GM12878 (cell line): ENCODE data around the gene GGT6. TPM values are rescaled to one million over a fixed set of nuclear protein-coding genes. Genes with fewer than 3 reads are reported as not detected.

Experiments
- ATAC-seq: fragments of 200-7000 bp; cut with Tn5 transposase; 3 replicates; pipeline ENCODE4 v1.9.1; 2020; ENCODE audit warnings: mild to moderate bottlenecking, moderate library complexity
- BruUV-seq: library from RNA; stranded (reverse); fragments of 400-500 nt; replicated peaks from 2 replicates; lab custom pipeline; 2021; lab: Mats Ljungman, UMichigan
- CTCF ChIA-PET: fragments of 300-600 bp; sonication (Branson Sonifier 250); formaldehyde crosslinking; extraction: SDS; loops from one replicate; lab custom pipeline; 2021; ENCODE audit warnings: inconsistent platforms; lab: Yijun Ruan, JAX
- POLR2A ChIA-PET: fragments of 350-600 bp; formaldehyde crosslinking; extraction: SDS; loops from one replicate; lab custom pipeline; 2021; ENCODE audit warnings: inconsistent platforms; lab: Charles Lee
- RAD21 ChIA-PET: fragments of 300-600 bp; sonication (Branson Sonifier 250); formaldehyde crosslinking; loops from one replicate; lab custom pipeline; 2023; ENCODE audit warnings: antibody characterized with exemption; ENCODE audit not compliant: unreplicated experiment; lab: Charles Lee
- SMC1A ChIA-PET: fragments of 300-600 bp; sonication (Branson Sonifier 250); formaldehyde crosslinking; loops from one replicate; lab custom pipeline; 2023; ENCODE audit not compliant: unreplicated experiment, uncharacterized antibody; lab: Charles Lee
- DNase-seq: peaks from one replicate; pipeline ENCODE4 v3.0.0-alpha.2; 2011; ENCODE audit warnings: low read depth, low spot score
- FAIRE-seq: peaks from 3 replicates; lab custom pipeline; 2011; peaks lifted over from hg19 to GRCh38; lab: Jason Lieb, UNC
- H2AFZ ChIP-seq: 2 replicates; pipeline ENCODE4 v1.6.0; 2011; ENCODE audit warnings: low read depth, low read length, control low read depth; ENCODE audit not compliant: control insufficient read depth
- H3K27ac ChIP-seq: 2 replicates; pipeline ENCODE4 v1.5.1; 2011; ENCODE audit warnings: control low read depth; ENCODE audit not compliant: control insufficient read depth, insufficient read depth
- H3K27me3 ChIP-seq, 2 experiments: replicated peaks in 1 of 2; 2 replicates each; pipeline versions ENCODE4 v1.6.0 to v1.6.1; 2011; ENCODE audit warnings: low read length in 1 of 2; ENCODE audit not compliant: control insufficient read depth in 2 of 2, insufficient read depth in 2 of 2
- H3K36me3 ChIP-seq, 2 experiments: 2 replicates each; pipeline ENCODE4 v1.5.1; 2011; ENCODE audit warnings: low read length in 1 of 2; ENCODE audit not compliant: control insufficient read depth in 2 of 2, insufficient read depth in 2 of 2
- H3K4me1 ChIP-seq: 2 replicates; pipeline ENCODE4 v1.6.1; 2011; ENCODE audit warnings: mild to moderate bottlenecking, low read length, moderate library complexity, mixed read lengths; ENCODE audit not compliant: control insufficient read depth, insufficient read depth
- H3K4me2 ChIP-seq: 2 replicates; pipeline ENCODE4 v1.6.0; 2011; ENCODE audit warnings: control low read depth; ENCODE audit not compliant: control insufficient read depth, insufficient read depth
- H3K4me3 ChIP-seq: fragments of 200-600 bp; sonication (generic); 2 replicates; pipeline ENCODE4 v1.5.1; 2016
- H3K79me2 ChIP-seq: 2 replicates; pipeline ENCODE4 v1.6.0; 2011; ENCODE audit warnings: low read length; ENCODE audit not compliant: control insufficient read depth, insufficient read depth
- H3K9ac ChIP-seq: 2 replicates; pipeline ENCODE4 v1.8.0; 2011; ENCODE audit warnings: low read length, control low read depth, mixed read lengths; ENCODE audit not compliant: control insufficient read depth, insufficient read depth
- H3K9me3 ChIP-seq: replicated peaks from 3 replicates; pipeline ENCODE4 v1.5.1; 2011; ENCODE audit warnings: mild to moderate bottlenecking, low read length; ENCODE audit not compliant: control insufficient read depth, insufficient read depth
- H4K20me1 ChIP-seq: 2 replicates; pipeline ENCODE4 v1.6.0; 2011; ENCODE audit not compliant: control insufficient read depth, insufficient read depth
- CBFB ChIP-seq: IDR thresholded peaks from 2 replicates; pipeline ENCODE4 v1.6.1; 2016; ENCODE audit warnings: antibody characterized with exemption, low read depth
- DPF2 ChIP-seq: fragments of 450-650 bp; IDR thresholded peaks from 2 replicates; pipeline ENCODE4 v1.6.1; 2017; ENCODE audit warnings: mild to moderate bottlenecking
- KDM1A ChIP-seq: fragments of 200-600 bp; sonication (generic); IDR thresholded peaks from 2 replicates; pipeline ENCODE4 v1.6.1; 2016; ENCODE audit warnings: borderline replicate concordance
- PML ChIP-seq: IDR thresholded peaks from 2 replicates; pipeline ENCODE4 v1.6.1; 2012; ENCODE audit warnings: low read length, inconsistent platforms
- POLR2AphosphoS5 ChIP-seq: IDR thresholded peaks from 2 replicates; pipeline ENCODE4 v1.6.1; 2011; ENCODE audit warnings: mild to moderate bottlenecking, low read length, inconsistent platforms
- ZNF217 ChIP-seq: fragments of 450-650 bp; IDR thresholded peaks from 2 replicates; pipeline ENCODE4 v1.6.1; 2017; ENCODE audit warnings: antibody characterized with exemption, mild to moderate bottlenecking
- ZSCAN29 ChIP-seq: fragments of 450-650 bp; IDR thresholded peaks from 2 replicates; pipeline ENCODE4 v1.6.1; 2017; ENCODE audit warnings: mild to moderate bottlenecking, moderate library complexity
- WGBS: methylation state at CpG from one replicate; pipeline ENCODE4 v1.1.6; 2016; ENCODE audit warnings: low lambda C conversion rate; ENCODE audit not compliant: insufficient replicate concordance, insufficient coverage; ENCODE audit errors: missing lambda C conversion rate; 5-methylcytosine and 5-hydroxymethylcytosine counted together
- in situ Hi-C: fragments of 300-500 bp; cut with MboI; formaldehyde crosslinking; loops from 9 replicates; pipeline ENCODE4 v1.14.3; 2018; ENCODE audit warnings: mixed read lengths
- intact Hi-C: fragments of 100-400 bp; cut with micrococcal nuclease; formaldehyde crosslinking; loops from one replicate; pipeline ENCODE4 v1.14.2; 2022; ENCODE audit not compliant: unreplicated experiment
- polyA plus RNA-seq, 11 experiments: library from polyadenylated mRNA; depleted of rRNA in 4 of 11; unstranded in 6 of 11; stranded (reverse) in 5 of 11; fragments of >200 nt; fragmentation: Nextera tagmentation in 4 of 11; fragmentation: Illumina TruSeq in 1 of 11; extraction: Ambion mirVana in 4 of 11; extraction: Trizol in 1 of 11; gene quantifications; 1 replicate in 1 of 11; 2 replicates in 10 of 11; pipeline versions ENCODE4 v1.2.1 to v1.2.3, GENCODE V29; 2011 to 2016; ENCODE audit warnings: inconsistent platforms in 2 of 11, missing spikeins in 2 of 11, low read depth in 1 of 11
- total RNA-seq, 4 experiments: library from RNA; depleted of rRNA in 3 of 4; stranded (reverse); fragments of >200 nt in 3 of 4; fragmentation: Illumina TruSeq in 1 of 4; extraction: Trizol in 1 of 4; gene quantifications; 2 replicates each; pipeline versions ENCODE4 v1.2.1 to v1.2.3, GENCODE V29; 2013 to 2021
- TF ChIP-seq, protein P1 (sequence below): IDR thresholded peaks from 2 replicates; pipeline ENCODE4 v1.6.1; 2012; ENCODE audit warnings: improper control_type of control experiment, low read depth, low read length; ENCODE audit not compliant: insufficient replicate concordance

The GGT6 gene
- total and polyA plus RNA-seq, 10 of the 15 experiments (the other 5 are each of a cell fraction or from before 2014, with no cell fraction given): 0.01 to 0.26 (median 0.13) TPM; not detected in 5

DNA sequence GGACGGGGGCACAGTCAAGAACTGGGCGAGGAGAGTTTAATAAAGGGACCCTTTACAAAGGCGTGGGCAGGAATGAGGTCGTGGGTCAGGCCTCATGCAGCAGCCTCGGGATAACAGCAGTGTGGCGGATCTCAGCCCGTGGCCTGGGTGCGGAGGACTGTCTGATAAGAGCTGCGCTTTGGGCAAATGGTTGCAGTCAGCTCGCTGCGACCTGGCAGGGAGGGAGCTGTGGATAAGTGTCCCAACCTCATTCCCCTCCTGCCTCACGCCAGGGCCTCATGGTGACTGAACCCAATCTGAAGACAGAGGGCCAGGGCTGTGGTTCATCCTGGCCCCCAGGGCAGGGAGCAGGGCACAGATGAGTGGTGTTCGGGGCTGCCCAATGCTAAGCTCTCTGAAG is 37.6 kb upstream of the GGT6 start:
- no peaks in the 10 kb centered on the region for H3K4me1 ChIP-seq
- no peaks in the 10 kb centered on the region for H4K20me1 ChIP-seq
- WGBS: 43% methylated on average over 13 of the region's 13 CpGs
- ChIA-PET POLR2A (no interaction called here), RAD21 (no interaction called here), SMC1A (interaction anchor here (1.4 kb wide), 1 partner anchor 31 kb away, joined by 3 read pairs; no protein-coding TSS in a partner anchor)
- H3K27me3 ChIP-seq: no peaks in the 10 kb centered on the region; a peak in 3 of 4 replicates
- DNase-seq (no peak), FAIRE-seq (no peak)
- no peak overlapping the region for H3K27ac ChIP-seq
- no peak overlapping the region for H3K4me2 ChIP-seq
- no peak overlapping the region for H2AFZ ChIP-seq
- no TSS peak for BruUV-seq
- in situ Hi-C loops: no loop called here
- H3K9ac ChIP-seq: no peak overlapping the region
- H3K4me3 ChIP-seq: no peak overlapping the region
- TF ChIP-seq KDM1A (no peak), DPF2 (no peak), POLR2AphosphoS5 (no peak)
- TF ChIP-seq, all 136 proteins: peak for 0
- H3K36me3 ChIP-seq: no peaks in the 10 kb centered on the region
- no peaks in the 10 kb centered on the region for H3K79me2 ChIP-seq
- ATAC-seq: no peak
- CTCF ChIA-PET: interaction anchor here (0.5 to 3.2 kb wide), 2 partner anchors 31 to 267 kb away, joined by 3 to 10 read pairs; no protein-coding TSS in a partner anchor
- intact Hi-C loops: no loop called here
- H3K9me3 ChIP-seq: no peaks in the 10 kb centered on the region

DNA sequence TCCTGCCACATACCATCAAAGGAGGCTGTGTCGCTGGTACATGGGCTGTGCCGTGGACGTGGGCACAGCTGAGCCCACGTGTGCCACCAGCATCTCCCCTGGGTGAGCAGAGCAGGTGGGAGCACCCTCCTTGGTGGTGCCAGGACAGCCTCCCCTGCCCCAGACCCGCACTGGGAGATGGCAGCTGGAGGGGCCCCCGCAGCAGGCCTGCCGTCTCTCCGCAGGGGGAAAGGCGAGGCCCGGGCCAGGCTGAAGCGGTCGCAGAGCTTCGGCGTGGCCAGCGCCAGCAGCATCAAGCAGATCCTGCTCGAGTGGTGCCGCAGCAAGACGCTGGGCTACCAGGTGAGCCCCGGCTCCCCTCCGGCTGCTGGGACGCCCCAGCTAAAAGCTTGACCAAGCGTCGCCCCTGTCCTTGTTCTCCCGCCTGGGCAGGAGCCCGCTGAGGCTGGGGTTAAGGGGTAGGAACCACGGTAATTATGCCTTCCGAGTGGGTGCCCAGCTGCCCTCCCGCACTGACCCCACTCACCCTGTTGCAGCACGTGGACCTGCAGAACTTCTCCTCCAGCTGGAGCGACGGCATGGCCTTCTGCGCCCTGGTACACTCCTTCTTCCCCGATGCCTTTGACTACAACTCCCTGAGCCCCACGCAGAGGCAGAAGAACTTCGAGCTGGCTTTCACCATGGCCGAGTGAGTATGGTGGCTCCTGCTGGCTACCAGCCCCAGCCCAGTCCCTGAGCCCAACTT is 36.4 kb upstream of the GGT6 start:
- H3K27me3 ChIP-seq: no peaks in the 10 kb centered on the region; a peak in 3 of 4 replicates
- POLR2A ChIA-PET: no interaction called here

More for the DNA sequence above, 36.4 kb upstream of the GGT6 start:
- in situ Hi-C loops: no loop called here
- TF ChIP-seq, protein P1, sequence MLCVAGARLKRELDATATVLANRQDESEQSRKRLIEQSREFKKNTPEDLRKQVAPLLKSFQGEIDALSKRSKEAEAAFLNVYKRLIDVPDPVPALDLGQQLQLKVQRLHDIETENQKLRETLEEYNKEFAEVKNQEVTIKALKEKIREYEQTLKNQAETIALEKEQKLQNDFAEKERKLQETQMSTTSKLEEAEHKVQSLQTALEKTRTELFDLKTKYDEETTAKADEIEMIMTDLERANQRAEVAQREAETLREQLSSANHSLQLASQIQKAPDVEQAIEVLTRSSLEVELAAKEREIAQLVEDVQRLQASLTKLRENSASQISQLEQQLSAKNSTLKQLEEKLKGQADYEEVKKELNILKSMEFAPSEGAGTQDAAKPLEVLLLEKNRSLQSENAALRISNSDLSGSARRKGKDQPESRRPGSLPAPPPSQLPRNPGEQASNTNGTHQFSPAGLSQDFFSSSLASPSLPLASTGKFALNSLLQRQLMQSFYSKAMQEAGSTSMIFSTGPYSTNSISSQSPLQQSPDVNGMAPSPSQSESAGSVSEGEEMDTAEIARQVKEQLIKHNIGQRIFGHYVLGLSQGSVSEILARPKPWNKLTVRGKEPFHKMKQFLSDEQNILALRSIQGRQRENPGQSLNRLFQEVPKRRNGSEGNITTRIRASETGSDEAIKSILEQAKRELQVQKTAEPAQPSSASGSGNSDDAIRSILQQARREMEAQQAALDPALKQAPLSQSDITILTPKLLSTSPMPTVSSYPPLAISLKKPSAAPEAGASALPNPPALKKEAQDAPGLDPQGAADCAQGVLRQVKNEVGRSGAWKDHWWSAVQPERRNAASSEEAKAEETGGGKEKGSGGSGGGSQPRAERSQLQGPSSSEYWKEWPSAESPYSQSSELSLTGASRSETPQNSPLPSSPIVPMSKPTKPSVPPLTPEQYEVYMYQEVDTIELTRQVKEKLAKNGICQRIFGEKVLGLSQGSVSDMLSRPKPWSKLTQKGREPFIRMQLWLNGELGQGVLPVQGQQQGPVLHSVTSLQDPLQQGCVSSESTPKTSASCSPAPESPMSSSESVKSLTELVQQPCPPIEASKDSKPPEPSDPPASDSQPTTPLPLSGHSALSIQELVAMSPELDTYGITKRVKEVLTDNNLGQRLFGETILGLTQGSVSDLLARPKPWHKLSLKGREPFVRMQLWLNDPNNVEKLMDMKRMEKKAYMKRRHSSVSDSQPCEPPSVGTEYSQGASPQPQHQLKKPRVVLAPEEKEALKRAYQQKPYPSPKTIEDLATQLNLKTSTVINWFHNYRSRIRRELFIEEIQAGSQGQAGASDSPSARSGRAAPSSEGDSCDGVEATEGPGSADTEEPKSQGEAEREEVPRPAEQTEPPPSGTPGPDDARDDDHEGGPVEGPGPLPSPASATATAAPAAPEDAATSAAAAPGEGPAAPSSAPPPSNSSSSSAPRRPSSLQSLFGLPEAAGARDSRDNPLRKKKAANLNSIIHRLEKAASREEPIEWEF: no peak
- TF ChIP-seq CBFB (no peak), DPF2 (no peak), ZSCAN29 (no peak), ZNF217 (no peak), PML (no peak)
- TF ChIP-seq, all 136 proteins: peak for 0
- no peaks in the 10 kb centered on the region for H3K79me2 ChIP-seq
- 59% methylated on average over 34 of the region's 36 CpGs for WGBS
- H3K4me3 ChIP-seq: no peak overlapping the region
- CTCF ChIA-PET: interaction anchor here (3.2 kb wide), 1 partner anchor 30 kb away, joined by 10 read pairs; no protein-coding TSS in a partner anchor
- ATAC-seq (no peak), FAIRE-seq (no peak), DNase-seq (no peak)
- intact Hi-C loops: no loop called here
- H3K9ac ChIP-seq: no peak overlapping the region
- BruUV-seq: no TSS peak
- no peaks in the 10 kb centered on the region for H3K4me1 ChIP-seq
- RAD21 ChIA-PET: no interaction called here
- H3K27ac ChIP-seq: no peak overlapping the region
- no peaks in the 10 kb centered on the region for H3K36me3 ChIP-seq
- H2AFZ ChIP-seq: no peak overlapping the region
- no peaks in the 10 kb centered on the region for H4K20me1 ChIP-seq
- no peaks in the 10 kb centered on the region for H3K9me3 ChIP-seq
- SMC1A ChIA-PET: interaction anchor here (1.5 kb wide), 1 partner anchor 137 kb away, joined by 3 read pairs; no protein-coding TSS in a partner anchor
- H3K4me2 ChIP-seq: no peak overlapping the region
